GM12874 (cell line): Measurements from ENCODE around the gene CAMK2G.

Source experiments
- TF ChIP-seq, protein P1 (sequence below): IDR thresholded peaks from 2 replicates; pipeline ENCODE4 v1.5.1; 2011; ENCODE audit warnings: low read depth, mild to moderate bottlenecking, control low read depth, low read length, moderate library complexity; ENCODE audit not compliant: insufficient read depth

Gene CAMK2G

DNA sequence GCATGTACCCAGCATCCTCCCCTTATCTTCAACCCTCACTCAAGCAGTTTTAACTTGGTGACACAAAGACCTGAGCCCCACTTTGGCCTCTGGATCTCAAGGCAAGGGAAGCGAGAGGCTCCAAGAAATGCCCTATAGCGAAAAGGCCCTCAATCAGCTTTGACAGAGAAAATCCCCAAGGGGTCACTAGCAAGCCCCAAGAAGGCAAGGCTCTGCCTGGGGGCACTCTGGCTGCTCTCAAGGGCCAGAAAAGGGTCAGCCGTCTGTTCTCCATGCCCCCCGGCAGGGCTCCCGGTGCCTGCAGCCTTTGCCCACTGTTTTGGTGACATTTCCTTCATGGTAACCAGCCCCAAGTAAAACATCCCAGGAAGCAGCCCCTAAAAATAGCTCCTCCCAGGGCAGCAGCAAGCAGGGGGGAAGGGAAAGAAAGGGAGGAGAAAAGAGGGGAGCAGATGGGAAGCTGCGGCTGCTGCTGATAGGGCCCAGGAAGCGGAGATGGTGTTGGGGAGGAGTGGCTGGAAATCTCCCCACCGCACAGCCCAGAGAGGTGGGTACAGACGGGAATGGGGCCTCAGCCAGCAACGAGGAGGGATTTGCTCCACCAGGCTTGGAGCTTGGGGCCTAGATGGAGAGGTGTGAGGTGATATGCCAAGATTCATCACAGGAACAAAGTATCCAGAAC, 7.1 kb downstream of the CAMK2G start:
- TF ChIP-seq, protein P1, sequence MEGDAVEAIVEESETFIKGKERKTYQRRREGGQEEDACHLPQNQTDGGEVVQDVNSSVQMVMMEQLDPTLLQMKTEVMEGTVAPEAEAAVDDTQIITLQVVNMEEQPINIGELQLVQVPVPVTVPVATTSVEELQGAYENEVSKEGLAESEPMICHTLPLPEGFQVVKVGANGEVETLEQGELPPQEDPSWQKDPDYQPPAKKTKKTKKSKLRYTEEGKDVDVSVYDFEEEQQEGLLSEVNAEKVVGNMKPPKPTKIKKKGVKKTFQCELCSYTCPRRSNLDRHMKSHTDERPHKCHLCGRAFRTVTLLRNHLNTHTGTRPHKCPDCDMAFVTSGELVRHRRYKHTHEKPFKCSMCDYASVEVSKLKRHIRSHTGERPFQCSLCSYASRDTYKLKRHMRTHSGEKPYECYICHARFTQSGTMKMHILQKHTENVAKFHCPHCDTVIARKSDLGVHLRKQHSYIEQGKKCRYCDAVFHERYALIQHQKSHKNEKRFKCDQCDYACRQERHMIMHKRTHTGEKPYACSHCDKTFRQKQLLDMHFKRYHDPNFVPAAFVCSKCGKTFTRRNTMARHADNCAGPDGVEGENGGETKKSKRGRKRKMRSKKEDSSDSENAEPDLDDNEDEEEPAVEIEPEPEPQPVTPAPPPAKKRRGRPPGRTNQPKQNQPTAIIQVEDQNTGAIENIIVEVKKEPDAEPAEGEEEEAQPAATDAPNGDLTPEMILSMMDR, result no peak

DNA sequence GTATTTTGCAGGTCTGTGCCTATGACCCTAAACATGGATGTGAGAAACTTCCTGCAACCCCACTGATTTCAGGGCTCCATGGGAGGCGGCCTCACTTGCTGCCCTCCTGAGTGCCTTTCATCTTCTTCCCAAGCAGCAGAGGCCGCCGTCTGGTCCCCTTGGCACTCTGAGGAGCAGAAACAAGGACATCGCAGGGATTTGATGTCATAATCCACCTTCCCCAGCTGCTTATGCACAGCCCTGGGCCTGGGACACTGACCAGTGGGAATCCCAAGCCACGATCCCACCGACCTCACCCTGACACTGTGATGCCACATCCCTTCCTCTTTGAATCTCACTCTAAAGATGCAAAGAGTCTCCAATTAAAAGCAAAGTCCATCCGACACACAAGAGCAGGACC, 7.7 kb downstream of the CAMK2G start:
- TF ChIP-seq, protein P1, result no peak

DNA sequence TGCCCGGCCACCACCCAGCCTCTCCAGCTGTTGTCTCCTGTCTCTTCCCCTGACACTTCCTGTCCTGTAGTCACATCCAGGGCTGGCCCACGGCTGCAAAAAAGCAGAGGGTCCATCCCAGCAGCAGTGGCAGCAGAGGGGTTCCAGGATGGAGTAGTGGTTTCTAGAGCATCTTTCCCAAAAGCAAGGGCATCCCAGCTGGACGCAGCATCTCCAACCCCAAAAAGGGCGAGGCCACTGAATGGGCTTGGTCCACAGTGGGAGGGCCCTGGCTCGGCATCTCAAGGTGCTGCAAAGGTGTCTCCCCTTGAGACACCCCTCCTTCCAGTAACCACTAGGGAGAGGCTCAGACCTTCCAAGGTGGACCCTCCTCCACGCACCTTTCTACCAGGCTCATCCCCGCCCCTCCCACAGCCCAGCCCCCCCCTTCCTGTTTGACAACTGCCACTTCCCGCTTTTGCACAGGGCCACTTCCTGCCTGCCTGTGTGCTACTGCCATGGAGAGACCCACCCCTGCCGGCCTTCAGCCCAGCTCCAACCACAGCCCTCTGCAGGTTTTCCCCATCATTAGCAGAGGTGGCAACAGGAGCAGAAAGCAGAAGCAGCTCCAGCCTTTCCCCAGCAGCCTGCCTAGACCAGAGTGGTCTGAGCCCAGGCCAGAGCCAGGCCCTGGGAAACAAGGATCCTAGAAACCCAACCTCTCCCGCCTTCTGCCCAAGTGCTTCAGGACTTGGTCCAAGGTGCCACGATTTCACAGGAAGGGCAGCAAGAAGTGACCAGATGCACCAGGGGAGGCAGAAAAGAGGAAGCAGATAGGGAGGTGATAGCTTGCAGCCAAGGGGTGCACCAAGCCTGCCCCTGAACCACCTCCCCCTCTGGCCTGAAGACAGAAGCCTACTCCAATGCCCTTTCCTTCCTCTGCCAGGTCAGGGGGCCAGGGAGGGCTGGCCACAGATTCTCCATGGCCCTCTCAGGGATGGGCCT, 8.6 kb downstream of the CAMK2G start:
- TF ChIP-seq, protein P1, result no peak

DNA sequence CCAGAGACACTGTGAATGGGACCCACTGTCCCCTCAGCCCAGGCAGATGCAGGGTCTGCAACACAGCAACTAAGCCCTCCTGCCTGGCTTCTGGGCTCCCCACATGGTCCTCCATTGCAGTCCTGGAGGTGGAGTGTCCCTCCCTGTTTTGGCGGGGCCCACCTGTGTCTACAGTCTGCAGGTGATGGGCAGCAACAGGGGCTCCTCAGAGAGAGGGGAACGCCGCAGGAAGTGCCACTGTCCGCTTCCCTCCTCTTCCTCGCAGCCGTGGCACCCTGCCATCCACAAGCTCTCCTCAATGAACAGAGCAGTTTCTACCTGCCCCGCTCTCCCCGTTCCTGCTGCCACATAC, 9.3 kb downstream of the CAMK2G start:
- TF ChIP-seq, protein P1, result no peak

DNA sequence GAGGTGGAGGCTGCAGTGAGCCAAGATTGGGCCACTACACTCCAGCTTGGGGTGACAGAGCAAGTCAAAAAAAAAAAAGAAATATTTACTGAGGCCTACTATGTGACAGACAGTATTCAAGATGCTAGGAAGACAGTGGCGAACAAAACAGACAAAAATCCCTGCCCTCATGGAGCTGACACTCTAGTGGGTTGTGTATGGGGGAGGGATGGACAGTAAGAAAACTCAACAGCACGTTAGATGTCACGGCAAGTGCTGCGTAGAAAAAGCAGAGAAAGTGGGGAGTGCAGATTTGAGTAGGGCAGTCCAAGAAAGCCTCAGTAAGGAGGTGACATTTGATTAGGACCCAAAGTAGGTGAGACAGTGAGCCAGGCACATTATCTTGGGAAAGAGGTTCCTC, 10.1 kb downstream of the CAMK2G start:
- TF ChIP-seq, protein P1, result no peak

DNA sequence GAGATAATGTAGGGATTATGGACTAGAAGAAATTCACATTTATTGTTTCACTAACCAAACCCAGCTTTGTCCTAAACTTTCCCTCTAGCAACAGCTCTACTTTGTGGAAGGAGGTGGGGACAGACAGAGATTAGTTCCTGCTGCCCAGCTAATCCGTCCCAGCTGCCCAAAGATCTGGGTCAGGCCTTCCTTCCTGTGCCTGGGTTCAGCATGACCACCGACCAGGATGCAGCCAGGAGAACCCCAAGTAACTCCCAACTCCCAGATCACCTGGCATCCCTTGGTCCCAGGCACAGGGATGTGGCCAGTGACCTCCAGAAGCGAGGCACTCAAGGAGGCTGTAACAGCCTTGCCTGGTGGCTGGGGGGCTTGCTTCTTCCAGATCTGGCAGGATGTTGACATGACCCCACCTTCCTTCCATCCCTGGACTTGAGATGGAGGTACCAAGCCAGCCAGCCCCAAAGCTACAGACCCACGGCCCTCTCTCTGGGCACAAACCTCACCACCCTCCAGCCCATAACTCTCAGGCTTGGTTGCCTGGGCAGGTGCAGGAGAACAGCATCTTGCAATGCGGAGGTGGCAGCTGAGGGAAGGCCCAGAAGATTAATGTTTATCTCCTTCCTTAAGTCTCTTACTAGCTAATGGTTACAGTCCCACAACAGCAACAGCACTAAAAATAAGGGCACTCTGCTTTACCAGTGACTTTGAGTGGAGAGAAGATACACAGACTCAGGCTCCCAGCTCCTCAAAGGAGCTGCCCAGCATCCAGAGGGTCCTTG, 11.1 kb downstream of the CAMK2G start:
- TF ChIP-seq, protein P1, result no peak

DNA sequence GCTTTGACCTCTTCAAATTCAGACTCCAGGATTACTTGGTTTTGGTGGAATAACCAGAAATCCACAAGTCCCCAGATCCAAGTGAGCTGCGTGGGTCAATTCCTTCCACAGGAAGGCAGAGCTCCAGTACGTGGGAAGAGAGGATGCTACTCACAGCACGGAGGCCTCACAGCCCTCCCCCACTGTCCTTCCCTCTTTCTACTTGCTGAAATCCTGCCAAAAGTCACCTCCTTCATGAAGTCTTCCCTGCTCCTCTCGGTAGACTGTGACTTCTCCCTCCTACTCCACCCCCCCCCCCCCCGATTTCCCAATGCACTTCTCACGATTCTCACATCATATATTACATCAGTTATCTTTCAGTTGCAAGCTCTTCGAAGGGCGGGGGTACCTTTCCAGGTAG, 12.3 kb downstream of the CAMK2G start:
- TF ChIP-seq, protein P1, result no peak
